Neuronal stem cell (in vitro differentiated cells): ENCODE results near the gene FHOD3.

ENCODE experiments used
- DNase-seq: peaks from one replicate; pipeline ENCODE4 v3.0.0-alpha.2; 2013; ENCODE audit warnings: low spot score
- H2AFZ ChIP-seq: one replicate; pipeline ENCODE4 v1.6.1; 2013; ENCODE audit warnings: mild to moderate bottlenecking, low read length, inconsistent platforms
- H2AK5ac ChIP-seq: 2 replicates; pipeline ENCODE4 v1.6.1; 2013; ENCODE audit warnings: low read depth, mild to moderate bottlenecking, inconsistent platforms, low read length, moderate library complexity, mixed read lengths
- H2BK120ac ChIP-seq: 2 replicates; pipeline ENCODE4 v1.6.1; 2013; ENCODE audit warnings: low read depth, mild to moderate bottlenecking, inconsistent platforms, low read length, moderate library complexity, mixed read lengths
- H2BK12ac ChIP-seq: one replicate; pipeline ENCODE4 v1.6.1; 2013; ENCODE audit warnings: low read length, inconsistent platforms
- H2BK15ac ChIP-seq: 2 replicates; pipeline ENCODE4 v1.6.1; 2013; ENCODE audit warnings: mild to moderate bottlenecking, low read length, inconsistent platforms, mixed read lengths
- H2BK5ac ChIP-seq: one replicate; pipeline ENCODE4 v1.6.1; 2013; ENCODE audit warnings: inconsistent platforms, mild to moderate bottlenecking, low read length, moderate library complexity
- H3K14ac ChIP-seq: one replicate; pipeline ENCODE4 v1.6.1; 2013; ENCODE audit warnings: low read length, inconsistent platforms
- H3K18ac ChIP-seq: 2 replicates; pipeline ENCODE4 v1.6.1; 2013; ENCODE audit warnings: low read length, inconsistent platforms
- H3K23ac ChIP-seq: 2 replicates; pipeline ENCODE4 v1.6.1; 2013; ENCODE audit warnings: low read depth, mild to moderate bottlenecking, mixed read lengths, low read length, inconsistent platforms; ENCODE audit not compliant: poor library complexity
- H3K27ac ChIP-seq: replicated peaks from 3 replicates; pipeline ENCODE4 v1.5.1; 2013; ENCODE audit warnings: low read length, inconsistent platforms
- H3K27me3 ChIP-seq, 3 experiments: 2 replicates each; pipeline ENCODE4 v1.6.1; 2013; ENCODE audit warnings: low read length in 3 of 3, mild to moderate bottlenecking in 2 of 3, inconsistent platforms in 1 of 3, low read depth in 1 of 3, mixed read lengths in 1 of 3, moderate library complexity in 1 of 3; ENCODE audit not compliant: control insufficient read depth in 3 of 3, insufficient read depth in 3 of 3
- H3K36me3 ChIP-seq, 2 donors: replicated peaks in 1 of 2; 2 replicates each; pipeline ENCODE4 v1.6.1; 2013; ENCODE audit warnings: low read length in 2 of 2; ENCODE audit not compliant: control insufficient read depth in 2 of 2, insufficient read depth in 2 of 2
- H3K4ac ChIP-seq: 2 replicates; pipeline ENCODE4 v1.6.1; 2013; ENCODE audit warnings: inconsistent platforms, mild to moderate bottlenecking, low read length, moderate library complexity
- H3K4me1 ChIP-seq, 2 donors: 1 replicate in 1 of 2; 2 replicates in 1 of 2; pipeline ENCODE4 v1.6.1; 2013; ENCODE audit warnings: low read length in 2 of 2, low read depth in 1 of 2; ENCODE audit not compliant: control insufficient read depth in 2 of 2, insufficient read depth in 1 of 2
- H3K4me2 ChIP-seq: one replicate; pipeline ENCODE4 v1.6.1; 2013; ENCODE audit warnings: mild to moderate bottlenecking, low read length, inconsistent platforms; ENCODE audit not compliant: insufficient read depth, poor library complexity, severe bottlenecking
- H3K4me3 ChIP-seq, 2 donors: 2 replicates each; pipeline ENCODE4 v1.5.1; 2013; ENCODE audit warnings: low read length in 2 of 2, mild to moderate bottlenecking in 2 of 2, inconsistent platforms in 1 of 2, moderate library complexity in 1 of 2
- H3K79me1 ChIP-seq: one replicate; pipeline ENCODE4 v1.6.1; 2013; ENCODE audit warnings: low read depth, mild to moderate bottlenecking, inconsistent platforms, low read length, moderate library complexity
- H3K9ac ChIP-seq: one replicate; pipeline ENCODE4 v1.6.1; 2013; ENCODE audit warnings: mild to moderate bottlenecking, low read depth, low read length, inconsistent platforms; ENCODE audit not compliant: poor library complexity
- H3K9me3 ChIP-seq, 2 donors: replicated peaks in 1 of 2; 2 replicates each; pipeline versions ENCODE3 to v1.6.1; 2013; ENCODE audit warnings: low read length in 2 of 2, mild to moderate bottlenecking in 2 of 2, inconsistent platforms in 1 of 2, low read depth in 1 of 2, mixed read lengths in 1 of 2, moderate library complexity in 1 of 2; ENCODE audit not compliant: control insufficient read depth in 2 of 2, insufficient read depth in 1 of 2
- H4K8ac ChIP-seq: one replicate; pipeline ENCODE4 v1.6.1; 2013; ENCODE audit warnings: low read depth, mild to moderate bottlenecking, inconsistent platforms, low read length, moderate library complexity
- H4K91ac ChIP-seq: one replicate; pipeline ENCODE4 v1.6.1; 2013; ENCODE audit warnings: low read length, low read depth, mild to moderate bottlenecking, inconsistent platforms; ENCODE audit not compliant: poor library complexity
- WGBS, 2 donors: extraction: QIAGEN DNeasy Blood & Tissue Kit; methylation state at CpG; one replicate each; pipeline ENCODE4 v1.1.7; 2013; ENCODE audit warnings: missing lambda C conversion rate in 2 of 2, mixed read lengths in 1 of 2; ENCODE audit not compliant: insufficient read length in 2 of 2, insufficient replicate concordance in 1 of 2; ENCODE audit errors: extremely low coverage in 2 of 2; 5-methylcytosine and 5-hydroxymethylcytosine counted together

The FHOD3 gene

DNA sequence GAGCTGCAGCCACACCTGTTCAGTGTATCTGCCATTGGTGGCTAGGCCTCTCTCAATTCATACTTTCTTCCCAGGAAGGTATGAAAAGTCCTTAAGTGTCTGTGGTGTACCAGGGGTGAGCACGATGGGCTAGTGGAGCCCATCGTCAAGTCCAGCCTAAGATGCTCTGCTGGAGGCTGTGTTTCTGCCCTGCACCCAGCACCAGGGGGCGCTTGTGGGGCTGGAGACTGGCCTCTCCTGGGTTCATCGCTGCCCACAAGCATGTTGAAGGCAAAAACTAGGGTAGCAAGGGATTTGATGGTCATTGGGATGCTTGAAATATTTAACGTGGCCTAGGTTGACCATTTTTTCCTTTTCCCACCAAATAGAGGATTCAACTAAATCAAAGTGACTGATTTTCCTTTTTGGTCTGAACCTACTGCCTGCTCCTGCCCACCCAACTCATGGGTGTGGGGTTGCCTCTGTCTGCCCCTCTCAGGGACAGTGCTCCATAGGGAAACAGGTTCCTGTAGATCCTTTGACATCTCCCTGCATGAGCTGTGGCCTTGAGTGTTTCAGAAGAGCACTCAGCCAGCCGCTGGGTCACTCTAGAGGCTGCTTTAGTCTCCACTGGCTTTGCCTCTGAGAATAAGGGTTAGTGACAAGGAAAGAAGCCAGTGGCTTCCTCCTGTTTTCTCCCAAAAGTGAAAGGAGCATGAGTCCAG, 472.2 kb downstream of the FHOD3 start:
- Histone ChIP-seq H2BK12ac (no peak overlapping the region), H3K14ac (no peak overlapping the region), H2AK5ac (no peak overlapping the region), H3K4me2 (no peak overlapping the region), H3K9me3 (peaks cover 0 to 9% of the 10 kb centered on the region in 2 donors), H4K8ac (no peak overlapping the region), H3K27me3 (no peaks in the 10 kb centered on the region), H3K36me3 (peaks cover 15 to 76% of the 10 kb centered on the region in 2 donors), H3K79me1 (no peaks in the 10 kb centered on the region), H2AFZ (no peak overlapping the region), H3K18ac (no peak overlapping the region), H2BK5ac (no peak overlapping the region), H3K4me3 (no peak overlapping the region), H3K4me1 (peaks cover 0 to 3% of the 10 kb centered on the region in 2 donors), H3K27ac (no peak overlapping the region), H4K91ac (no peak overlapping the region), H2BK120ac (no peak overlapping the region), H3K4ac (no peak overlapping the region), H3K23ac (no peak overlapping the region), H3K9ac (no peak overlapping the region), H2BK15ac (no peak overlapping the region)
- WGBS, 2 donors, result no CpG with 5 or more reads among the region's 6 CpGs
- peak; percentile 3 for DNase-seq

DNA sequence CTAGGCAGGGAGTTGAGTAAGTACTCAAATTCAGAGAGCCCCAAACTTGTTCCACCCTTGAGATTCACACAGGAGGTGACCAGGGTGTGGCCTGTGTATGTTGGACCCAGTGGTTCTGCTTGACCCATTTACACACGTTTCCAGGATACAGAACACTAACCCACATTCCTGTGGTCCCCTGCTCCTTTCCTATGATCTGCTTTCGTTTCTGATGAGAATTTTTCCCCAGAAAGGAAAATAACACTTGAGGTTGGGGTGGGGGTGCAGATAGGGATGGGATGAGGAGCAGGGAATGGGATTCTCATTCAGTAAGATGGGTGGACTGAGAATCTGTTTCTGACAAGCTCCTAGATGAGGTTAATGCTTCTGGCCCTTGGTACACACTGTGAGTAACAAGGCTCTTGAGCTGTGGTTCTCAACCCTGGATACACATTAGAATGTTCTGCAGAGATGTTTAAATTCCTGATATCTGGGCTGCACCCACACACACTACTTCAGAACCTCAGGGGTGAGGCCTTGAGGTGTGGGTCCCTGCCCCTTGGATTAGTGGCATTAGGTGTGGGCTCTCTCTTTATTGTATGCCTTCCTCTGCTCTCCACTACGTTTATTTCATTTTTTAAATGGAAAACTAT, 472.9 kb downstream of the FHOD3 start:
- Histone ChIP-seq H3K9ac (no peak overlapping the region), H4K8ac (no peak overlapping the region), H3K14ac (no peak overlapping the region), H3K9me3 (peaks cover 0 to 3% of the 10 kb centered on the region in 2 donors), H3K4me2 (no peak overlapping the region), H3K27me3 (no peaks in the 10 kb centered on the region), H2AFZ (no peak overlapping the region), H3K27ac (no peak overlapping the region), H3K4me1 (peaks cover 0 to 3% of the 10 kb centered on the region in 2 donors), H4K91ac (no peak overlapping the region), H2AK5ac (no peak overlapping the region), H3K4ac (no peak overlapping the region), H3K23ac (no peak overlapping the region), H3K36me3 (peaks cover 15 to 76% of the 10 kb centered on the region in 2 donors), H2BK120ac (no peak overlapping the region), H2BK12ac (no peak overlapping the region), H2BK15ac (no peak overlapping the region), H3K79me1 (no peaks in the 10 kb centered on the region), H3K18ac (no peak overlapping the region), H2BK5ac (no peak overlapping the region), H3K4me3 (no peak overlapping the region)
- no peak for DNase-seq
- WGBS, 2 donors, result no CpG with 5 or more reads among the region's 3 CpGs

DNA sequence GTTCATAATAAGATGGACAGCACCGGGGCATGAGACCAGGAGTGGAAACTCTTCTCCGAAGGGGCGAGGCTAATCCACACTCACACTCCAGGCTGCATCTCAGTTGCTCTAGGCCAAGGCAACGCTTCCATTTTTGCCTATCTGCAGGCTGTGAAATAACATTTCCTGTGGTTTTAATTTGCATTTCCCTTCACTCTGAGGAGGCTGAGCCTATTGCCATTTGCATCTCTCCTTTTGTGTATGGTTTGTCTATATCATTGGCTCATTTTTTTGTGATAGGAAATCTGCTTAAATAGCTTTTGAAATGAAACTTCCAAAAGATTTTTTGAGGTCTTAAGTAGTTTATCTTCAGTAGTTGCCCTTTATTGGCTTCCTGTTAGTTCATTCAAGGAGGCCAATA, 473.7 kb downstream of the FHOD3 start:
- Histone ChIP-seq H3K4me2 (no peak overlapping the region), H3K14ac (no peak overlapping the region), H3K9me3 (no peaks in the 10 kb centered on the region), H3K4ac (no peak overlapping the region), H3K23ac (no peak overlapping the region), H3K18ac (no peak overlapping the region), H2BK15ac (no peak overlapping the region), H3K9ac (no peak overlapping the region), H3K27ac (no peak overlapping the region), H2BK120ac (no peak overlapping the region), H4K8ac (no peak overlapping the region), H2AK5ac (no peak overlapping the region), H3K4me1 (peaks cover 0 to 3% of the 10 kb centered on the region in 2 donors), H3K36me3 (peaks cover 15 to 76% of the 10 kb centered on the region in 2 donors), H3K79me1 (no peaks in the 10 kb centered on the region), H3K4me3 (no peak overlapping the region), H2BK12ac (no peak overlapping the region), H4K91ac (no peak overlapping the region), H2BK5ac (no peak overlapping the region), H3K27me3 (no peaks in the 10 kb centered on the region), H2AFZ (no peak overlapping the region)
- WGBS, 2 donors, result no CpG with 5 or more reads among the region's 4 CpGs
- DNase-seq, result no peak

DNA sequence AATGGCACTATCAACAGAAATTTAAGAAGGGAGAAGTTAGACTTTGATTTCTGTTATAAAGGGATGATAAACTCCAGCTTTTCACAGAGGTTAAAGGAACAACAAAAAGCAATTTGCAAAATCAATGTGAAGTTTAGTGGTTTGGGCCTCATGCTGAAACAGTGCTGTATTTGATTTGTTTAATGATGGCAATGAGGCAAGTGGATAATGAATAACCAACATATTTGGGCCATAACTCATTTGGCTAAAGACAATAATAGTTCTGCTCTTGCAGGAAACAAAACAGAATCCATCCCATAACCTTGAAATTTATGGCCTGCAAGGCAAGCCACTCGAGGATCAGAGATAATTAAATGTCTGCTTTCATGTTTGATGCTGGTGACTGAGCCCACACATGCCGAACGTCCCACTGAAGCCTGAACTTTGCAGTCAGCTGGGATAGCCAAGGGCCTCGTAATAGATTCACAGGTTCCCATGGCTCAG, 474.8 kb downstream of the FHOD3 start:
- no CpG with 5 or more reads among the region's 4 CpGs for WGBS, 2 donors
- H2BK15ac ChIP-seq, result no peak overlapping the region
- peaks cover 0 to 3% of the 10 kb centered on the region in 2 donors for H3K4me1 ChIP-seq
- no peak overlapping the region for H3K14ac ChIP-seq
- no peak overlapping the region for H2BK5ac ChIP-seq
- H3K79me1 ChIP-seq, result no peaks in the 10 kb centered on the region
- peaks cover 15 to 77% of the 10 kb centered on the region in 2 donors for H3K36me3 ChIP-seq
- no peak overlapping the region for H2BK120ac ChIP-seq
- H3K4ac ChIP-seq, result no peak overlapping the region
- H3K9me3 ChIP-seq, result no peaks in the 10 kb centered on the region
- H2AFZ ChIP-seq, result no peak overlapping the region
- no peak overlapping the region for H4K91ac ChIP-seq
- no peaks in the 10 kb centered on the region for H3K27me3 ChIP-seq
- no peak overlapping the region for H4K8ac ChIP-seq
- no peak overlapping the region for H3K18ac ChIP-seq
- H3K4me3 ChIP-seq, result no peak overlapping the region
- H3K23ac ChIP-seq, result no peak overlapping the region
- H3K4me2 ChIP-seq, result no peak overlapping the region
- no peak overlapping the region for H3K9ac ChIP-seq
- no peak overlapping the region for H2AK5ac ChIP-seq
- no peak overlapping the region for H3K27ac ChIP-seq
- no peak overlapping the region for H2BK12ac ChIP-seq
- no peak for DNase-seq
